ENCODE data around the gene BRD7. TPM values are rescaled to one million over a fixed set of nuclear protein-coding genes. Genes with fewer than 3 reads are reported as not detected.

The BRD7 gene
- total and polyA plus RNA-seq, 4 donors: 13.3 to 34.3 (median 14.1) TPM

- TF ChIP-seq CTCF (IDR thresholded peaks at IDR 0.05; ENCODE audit: low read depth, low read length, missing input control) (no peak), HNF4G (IDR thresholded peaks at IDR 0.05) (no peak), EGR1 (IDR thresholded peaks at IDR 0.05; ENCODE audit: low read depth in 2 of 2) (no peak), NR2F2 (IDR thresholded peaks at IDR 0.05) (no peak), ATF3 (IDR thresholded peaks at IDR 0.05) (no peak)
Observed at GRCh38 chr16:50329446-50330189, 39.2 kb downstream of the BRD7 start (continued).

DNA sequence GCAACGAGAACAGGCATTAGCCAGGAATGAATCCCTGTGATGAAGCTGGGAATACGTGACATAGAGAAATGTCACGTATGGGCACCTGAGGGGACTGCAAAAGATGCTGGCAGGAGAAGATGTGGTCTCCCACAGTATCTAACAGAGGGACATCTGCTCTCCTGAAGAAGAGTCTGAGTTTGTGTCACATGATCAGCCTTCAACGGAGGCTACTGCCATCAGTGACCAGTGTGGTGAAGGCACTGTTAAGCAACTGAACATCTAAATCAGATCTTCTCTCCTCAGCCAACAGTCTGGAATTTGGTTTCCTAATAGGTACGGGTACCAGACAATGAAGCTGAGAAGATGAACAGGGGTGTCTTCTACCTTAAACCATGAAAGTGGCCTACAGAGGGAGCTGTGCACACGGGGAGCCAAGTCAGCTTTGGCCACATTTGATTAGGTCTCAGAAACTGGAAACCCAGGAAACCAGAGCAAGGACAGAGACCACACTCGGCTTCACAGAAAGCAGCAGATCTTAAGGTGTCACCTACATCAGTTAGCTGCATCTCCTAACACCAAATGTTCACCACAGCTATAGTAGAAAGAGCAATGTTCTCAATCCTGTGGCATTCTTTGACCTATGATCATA is 41.8 kb downstream of the BRD7 start:
- Histone ChIP-seq H3K27ac (ENCODE audit: low read depth in 1 of 2, low read length in 2 of 2) (no peak overlapping the region), H3K9ac (ENCODE audit: low read depth in 1 of 2, low read length in 2 of 2) (no peak overlapping the region), H3K27me3 (ENCODE audit: control insufficient read depth in 4 of 4, insufficient read depth in 4 of 4, low read length in 3 of 4) (no peaks in the 10 kb centered on the region), H3K4me1 (ENCODE audit: control insufficient read depth in 4 of 4, insufficient read depth in 4 of 4, low read length in 3 of 4) (no peaks in the 10 kb centered on the region), H3K36me3 (ENCODE audit: control insufficient read depth in 4 of 4, insufficient read depth in 3 of 4, low read depth in 1 of 4, low read length in 3 of 4) (peaks cover 4 to 36% (median 16%) of the 10 kb centered on the region in 4 donors), H3K9me3 (ENCODE audit: control insufficient read depth in 4 of 4, low read length in 3 of 4) (no peaks in the 10 kb centered on the region), H3K4me3 (ENCODE audit: low read depth in 1 of 3, low read length in 3 of 3) (no peak overlapping the region)
- peak; percentile 41 for DNase-seq (ENCODE audit: low spot score)
- WGBS: 69% methylated on average over 7 of the region's 7 CpGs
- TF ChIP-seq ATF3 (IDR thresholded peaks at IDR 0.05): no peak
- TF ChIP-seq SP1 (IDR thresholded peaks at IDR 0.05): no peak
- TF ChIP-seq, protein P1, sequence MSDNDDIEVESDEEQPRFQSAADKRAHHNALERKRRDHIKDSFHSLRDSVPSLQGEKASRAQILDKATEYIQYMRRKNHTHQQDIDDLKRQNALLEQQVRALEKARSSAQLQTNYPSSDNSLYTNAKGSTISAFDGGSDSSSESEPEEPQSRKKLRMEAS (IDR thresholded peaks at IDR 0.05): no peak
- TF ChIP-seq JUND (IDR thresholded peaks at IDR 0.05): no peak
- TF ChIP-seq HNF4A (conservative IDR thresholded peaks at IDR 0.05): no peak
- TF ChIP-seq FOXA1 (IDR thresholded peaks at IDR 0.05): no peak
- TF ChIP-seq HNF4G (IDR thresholded peaks at IDR 0.05): no peak
- TF ChIP-seq TAF1 (conservative IDR thresholded peaks at IDR 0.05): no peak
- no peak for TF ChIP-seq GABPA (IDR thresholded peaks at IDR 0.05 in 1 of 2, conservative IDR thresholded peaks at IDR 0.05 in 1 of 2)
- TF ChIP-seq EGR1 (IDR thresholded peaks at IDR 0.05; ENCODE audit: low read depth in 2 of 2): no peak
- TF ChIP-seq FOXA2 (IDR thresholded peaks at IDR 0.05): no peak
- no peak for TF ChIP-seq RXRA (IDR thresholded peaks at IDR 0.05)
- no peak for TF ChIP-seq REST (IDR thresholded peaks at IDR 0.05)
- peak; percentile 19 for TF ChIP-seq CTCF (IDR thresholded peaks at IDR 0.05; ENCODE audit: low read depth, low read length, missing input control)
- TF ChIP-seq RAD21 (IDR thresholded peaks at IDR 0.05): peak; percentile 66 to 81

Measured in liver (tissue), 9 donors.